Muscle of leg (tissue), 11 donors: ENCODE results near the gene TIMP4. TPM values are rescaled to one million over a fixed set of nuclear protein-coding genes. Genes with fewer than 3 reads are reported as not detected.

Experiments used
- DNase-seq: peaks from one replicate; pipeline ENCODE4 v3.0.0; 2013
- H3K27ac ChIP-seq: one replicate; pipeline ENCODE4 v1.5.1; 2013; ENCODE audit warnings: mild to moderate bottlenecking, low read length, control low read depth
- H3K27me3 ChIP-seq: one replicate; pipeline ENCODE4 v1.6.1; 2013; ENCODE audit warnings: low read length; ENCODE audit not compliant: control insufficient read depth, insufficient read depth
- H3K36me3 ChIP-seq: one replicate; pipeline ENCODE4 v1.6.1; 2013; ENCODE audit warnings: low read length; ENCODE audit not compliant: control insufficient read depth, insufficient read depth
- H3K4me1 ChIP-seq: one replicate; pipeline ENCODE4 v1.6.1; 2013; ENCODE audit warnings: low read length; ENCODE audit not compliant: control insufficient read depth, insufficient read depth
- H3K4me3 ChIP-seq: one replicate; pipeline ENCODE4 v1.5.1; 2013; ENCODE audit warnings: low read length, control low read depth
- H3K9me3 ChIP-seq: replicated peaks from 2 replicates; pipeline ENCODE4 v1.6.1; 2013; ENCODE audit warnings: low read depth, low read length; ENCODE audit not compliant: control insufficient read depth
- WGBS: methylation state at CpG from one replicate; pipeline ENCODE4 v1.1.5; 2013; ENCODE audit warnings: missing lambda C conversion rate; ENCODE audit not compliant: insufficient coverage; 5-methylcytosine and 5-hydroxymethylcytosine counted together
- polyA plus RNA-seq, 8 donors: library from polyadenylated mRNA; unstranded; fragments of 120-200 nt; gene quantifications; one replicate each; pipeline versions ENCODE4 v1.2.1 to v1.2.3, GENCODE V29; 2013; ENCODE audit warnings: inconsistent platforms in 1 of 8, low replicate concordance in 1 of 8; ENCODE audit not compliant: insufficient read length in 8 of 8, insufficient read depth in 1 of 8
- total RNA-seq: library from RNA; stranded (reverse); fragments of 120-200 nt; gene quantifications from one replicate; pipeline ENCODE4 v1.2.4, GENCODE V29; 2013

The TIMP4 gene
- total and polyA plus RNA-seq, 9 donors = 1.2 to 2.8 (median 2.1) TPM

DNA sequence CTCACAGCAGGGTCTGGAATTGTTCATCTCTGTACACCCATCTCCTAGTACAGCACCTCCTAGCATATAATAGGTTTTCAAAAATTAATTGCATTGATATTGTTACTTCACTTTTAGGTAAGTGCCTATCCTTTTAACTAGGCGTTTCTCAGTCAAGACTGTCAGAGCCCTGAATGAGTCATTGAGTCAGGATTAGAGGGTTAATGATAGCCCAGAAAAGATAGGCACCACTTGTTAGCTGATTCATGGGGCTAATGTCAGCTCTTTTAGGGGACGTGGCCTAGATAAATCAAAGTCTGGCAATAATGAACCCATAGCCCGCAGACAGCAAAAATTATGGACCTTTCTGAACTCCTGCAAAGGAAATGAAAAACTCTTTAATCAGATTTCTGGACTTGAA, 42.9 kb downstream of the TIMP4 start:
- Histone ChIP-seq H3K9me3 (no peaks in the 10 kb centered on the region), H3K27me3 (no peaks in the 10 kb centered on the region), H3K36me3 (no peaks in the 10 kb centered on the region), H3K27ac (no peak overlapping the region), H3K4me1 (no peaks in the 10 kb centered on the region), H3K4me3 (no peak overlapping the region)
- 79% methylated on average over 2 of the region's 3 CpGs for WGBS
- DNase-seq = no peak

DNA sequence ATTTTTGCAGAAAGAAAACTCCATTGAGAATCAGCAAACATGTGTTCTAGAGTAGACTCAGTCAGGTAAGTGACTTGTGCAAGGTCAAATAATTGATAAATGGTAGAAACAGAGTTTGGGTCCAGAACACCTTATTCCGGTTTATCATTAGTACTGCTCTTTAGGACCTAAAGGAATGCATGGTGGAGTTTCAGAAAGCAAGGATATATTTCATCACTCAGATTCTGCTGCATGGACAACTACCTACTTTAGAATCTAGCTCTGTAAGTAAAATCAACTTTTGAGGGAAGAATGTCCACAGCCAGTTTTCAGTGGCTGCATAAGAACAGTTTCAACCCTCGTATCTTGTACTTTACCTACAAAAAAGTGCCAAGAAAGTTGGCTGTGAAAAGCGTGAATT, 43.6 kb downstream of the TIMP4 start:
- Histone ChIP-seq H3K27ac (no peak overlapping the region), H3K4me1 (no peaks in the 10 kb centered on the region), H3K4me3 (no peak overlapping the region), H3K36me3 (no peaks in the 10 kb centered on the region), H3K9me3 (no peaks in the 10 kb centered on the region), H3K27me3 (no peaks in the 10 kb centered on the region)
- no CpG with 5 or more reads among the region's 3 CpGs for WGBS
- DNase-seq = no peak

DNA sequence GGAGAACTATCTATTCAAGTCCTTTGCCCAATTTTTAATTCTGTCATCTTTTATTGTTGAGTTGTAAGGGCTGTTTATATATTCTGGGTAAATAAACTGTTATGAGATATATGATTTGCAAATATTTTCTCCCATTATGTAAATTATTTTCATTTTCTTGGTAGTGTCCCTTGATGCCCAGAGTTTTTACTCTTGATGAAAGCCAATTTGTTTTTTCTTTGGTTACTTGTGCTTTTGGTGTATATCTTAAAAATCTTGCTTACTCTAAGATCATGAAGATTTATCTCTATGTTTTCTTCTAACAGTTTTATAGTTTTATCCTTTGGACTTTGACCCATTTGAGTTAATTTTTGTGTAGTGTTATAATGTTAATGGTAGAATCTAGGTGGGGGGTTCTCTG, 44.5 kb downstream of the TIMP4 start:
- no peaks in the 10 kb centered on the region for H3K36me3 ChIP-seq
- no peak for DNase-seq
- no peaks in the 10 kb centered on the region for H3K4me1 ChIP-seq
- no peak overlapping the region for H3K27ac ChIP-seq
- no peaks in the 10 kb centered on the region for H3K27me3 ChIP-seq
- no peaks in the 10 kb centered on the region for H3K9me3 ChIP-seq
- no peak overlapping the region for H3K4me3 ChIP-seq

DNA sequence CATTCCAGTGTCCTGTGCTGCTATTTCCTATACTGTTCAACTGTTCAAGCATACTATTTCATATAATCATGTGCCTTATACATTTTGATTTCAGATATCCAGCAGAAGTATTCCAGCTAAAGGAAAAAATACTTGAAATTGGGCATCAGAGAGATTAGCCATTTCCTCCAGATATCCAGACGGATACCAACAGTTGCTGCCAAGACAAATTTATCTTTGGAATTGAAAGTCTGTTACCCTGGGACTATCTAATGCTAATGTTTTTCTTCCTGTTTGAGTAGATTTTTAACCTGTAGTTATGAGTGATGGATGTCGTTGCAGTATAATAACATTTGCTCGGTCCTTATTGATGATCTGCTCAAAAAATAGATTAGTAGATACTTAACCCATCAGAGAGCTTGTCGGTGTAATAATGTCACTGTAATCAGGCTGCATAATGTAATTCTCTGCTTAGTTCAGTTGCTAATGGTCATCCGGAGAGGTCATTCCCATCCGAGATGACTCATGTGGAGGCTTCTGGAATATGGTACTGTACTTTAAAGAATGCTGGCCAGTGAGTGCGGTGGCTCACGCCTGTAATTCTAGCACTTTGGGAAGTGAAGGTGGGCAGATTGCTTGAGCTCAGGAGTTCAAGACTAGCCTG, 51.5 kb downstream of the TIMP4 start:
- Histone ChIP-seq H3K4me1 (no peaks in the 10 kb centered on the region), H3K36me3 (no peaks in the 10 kb centered on the region), H3K4me3 (no peak overlapping the region), H3K27me3 (no peaks in the 10 kb centered on the region), H3K9me3 (no peaks in the 10 kb centered on the region), H3K27ac (no peak overlapping the region)
- DNase-seq = no peak
- 97% methylated on average over 5 of the region's 8 CpGs for WGBS

Other genes with a start within 250 kb of the TIMP4 start
- 0.40 TPM for gene SYN2, start 154.5 kb downstream of the TIMP4 start, total RNA-seq
- 1 to 10 TPM in 4 of 8 donors, under 1 TPM in 4; 0.39 to 1.7 (median 1.00) TPM for gene SYN2, start 154.5 kb downstream of the TIMP4 start, polyA plus RNA-seq
- gene PPARG, start 130.2 kb upstream of the TIMP4 start, total RNA-seq = 7.5 TPM
- 1 to 10 TPM; 2.0 to 6.2 (median 3.5) TPM for gene PPARG, start 130.2 kb upstream of the TIMP4 start, polyA plus RNA-seq